ENCODE data around the gene ZBED5.
A peak's percentile ranks its signal among the peaks of the same experiment; 100 is the strongest.

ZBED5 gene

DNA sequence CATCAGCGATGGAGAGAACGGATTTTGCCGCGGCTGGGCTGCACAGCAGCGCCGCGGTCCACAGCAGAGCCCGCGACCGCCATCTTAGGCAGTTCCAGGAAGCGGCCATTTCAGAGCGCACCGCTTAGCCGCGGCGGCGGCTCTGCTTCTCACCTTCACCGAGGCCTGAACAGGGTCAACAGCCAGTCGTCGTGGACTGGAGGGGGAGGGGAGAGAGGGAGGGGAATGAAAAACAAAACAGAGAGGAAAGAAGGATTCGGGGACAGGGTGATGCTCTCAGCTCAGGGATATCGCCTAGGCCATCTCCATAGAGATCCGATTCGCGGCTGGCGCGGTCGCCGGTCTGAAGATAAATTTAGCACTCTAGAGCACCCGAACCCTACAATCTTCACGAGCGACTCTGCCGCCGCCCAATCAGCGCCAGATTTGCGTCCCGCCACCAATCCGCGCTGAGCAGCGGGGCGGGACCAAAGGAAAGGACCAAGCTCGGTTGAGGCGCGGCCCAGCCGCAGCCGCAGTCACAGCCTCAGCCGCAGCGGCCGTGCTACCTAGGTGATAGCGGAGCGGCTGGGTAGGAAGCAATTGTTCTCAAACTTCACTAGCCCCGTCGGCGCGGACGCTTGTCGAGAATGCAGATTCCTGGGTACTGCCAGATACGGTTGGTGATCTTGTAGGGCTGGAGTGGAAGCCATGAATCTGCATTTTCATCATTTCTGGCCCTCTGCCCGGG is at the start of gene ZBED5:
TSS of gene ZBED5 (minus strand) at position 345 of the 730 bp plus-strand sequence. CDS start 3,108 bp downstream, outside the sequence.
- TF ChIP-seq POLR2A (IDR thresholded peaks at IDR 0.05; ENCODE audit: extremely low read depth, insufficient read length) (peak; percentile 86), MYC (IDR thresholded peaks at IDR 0.05; ENCODE audit: low read depth, low read length) (peak; percentile 29), CTCF (IDR thresholded peaks at IDR 0.05; ENCODE audit: low read depth, low read length) (no peak), MAX (IDR thresholded peaks at IDR 0.05; ENCODE audit: low read depth, low read length) (peak; percentile 4; the same call in 1 of the 2 replicates)
- H3K4me3 ChIP-seq (ENCODE audit: low read depth, low read length), result peak within 1 kb of the TSS; percentile 86
- peak; percentile 98 for DNase-seq (ENCODE audit: low read depth)

DNA sequence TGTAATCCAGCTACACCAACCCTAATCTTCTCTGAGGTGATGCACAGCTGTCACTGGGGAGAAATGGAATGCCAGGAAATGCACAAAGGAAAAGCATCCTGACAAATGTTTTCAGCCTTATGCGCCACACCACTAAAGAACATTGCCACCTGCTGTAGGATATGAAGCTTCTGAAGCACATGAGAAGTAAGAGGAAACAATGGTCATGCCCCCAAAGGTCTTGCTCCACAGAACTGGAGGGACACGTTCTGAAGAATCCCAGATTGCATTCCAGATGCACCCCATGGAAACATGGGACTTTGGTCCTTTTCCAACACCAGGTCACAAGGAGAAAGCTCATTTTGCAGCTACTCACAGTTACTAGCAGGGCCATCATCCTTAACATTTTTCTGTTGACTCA is 48.7 kb upstream of the ZBED5 start:
- no peak for DNase-seq (ENCODE audit: low read depth)
- TF ChIP-seq MAX (IDR thresholded peaks at IDR 0.05; ENCODE audit: low read depth, low read length) (no peak), POLR2A (IDR thresholded peaks at IDR 0.05; ENCODE audit: extremely low read depth, insufficient read length) (no peak), MYC (IDR thresholded peaks at IDR 0.05; ENCODE audit: low read depth, low read length) (no peak), CTCF (IDR thresholded peaks at IDR 0.05; ENCODE audit: low read depth, low read length) (no peak)

DNA sequence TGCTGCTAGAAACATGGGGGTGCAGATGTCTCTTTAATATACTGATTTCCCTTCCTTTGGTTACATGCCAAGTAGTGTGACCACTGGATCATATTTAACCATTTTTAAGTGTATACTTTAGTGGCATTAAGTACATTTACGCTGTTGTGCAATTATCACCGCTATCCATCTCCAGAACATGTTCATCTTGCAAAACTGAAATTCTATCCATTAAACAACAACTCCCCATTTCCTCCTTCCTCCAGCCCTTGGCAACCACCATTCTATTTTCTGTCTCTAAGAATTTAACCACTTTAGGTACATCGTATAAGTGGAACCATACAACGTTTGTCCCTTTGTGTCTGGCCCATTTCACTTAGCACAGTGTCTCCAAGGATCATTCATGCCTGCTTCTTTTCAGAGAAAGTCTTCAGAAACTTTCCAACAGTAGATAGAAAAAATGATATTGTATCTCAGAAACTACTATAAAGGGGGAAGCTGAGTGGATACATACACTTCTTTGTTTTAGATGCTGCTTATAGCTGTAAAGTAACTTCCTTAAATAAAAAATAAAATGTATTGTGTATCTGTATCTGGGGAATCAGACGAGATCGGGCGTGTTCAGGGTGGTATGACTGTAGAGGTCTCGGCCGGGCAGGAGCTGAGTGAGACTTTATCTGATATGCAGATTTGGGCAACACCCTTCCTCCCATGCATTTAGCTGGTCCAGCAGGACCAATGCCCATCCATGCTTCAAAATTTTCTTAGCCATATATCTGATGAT is 44.6 kb upstream of the ZBED5 start:
- TF ChIP-seq POLR2A (IDR thresholded peaks at IDR 0.05; ENCODE audit: extremely low read depth, insufficient read length) (no peak), CTCF (IDR thresholded peaks at IDR 0.05; ENCODE audit: low read depth, low read length) (no peak), MYC (IDR thresholded peaks at IDR 0.05; ENCODE audit: low read depth, low read length) (no peak), MAX (IDR thresholded peaks at IDR 0.05; ENCODE audit: low read depth, low read length) (no peak)
- no peak overlapping the region for H3K4me3 ChIP-seq (ENCODE audit: low read depth, low read length)
- peak; percentile 63 for DNase-seq (ENCODE audit: low read depth)

More for the DNA sequence above, 48.7 kb upstream of the ZBED5 start:
- no peak overlapping the region for H3K4me3 ChIP-seq (ENCODE audit: low read depth, low read length)

DNA sequence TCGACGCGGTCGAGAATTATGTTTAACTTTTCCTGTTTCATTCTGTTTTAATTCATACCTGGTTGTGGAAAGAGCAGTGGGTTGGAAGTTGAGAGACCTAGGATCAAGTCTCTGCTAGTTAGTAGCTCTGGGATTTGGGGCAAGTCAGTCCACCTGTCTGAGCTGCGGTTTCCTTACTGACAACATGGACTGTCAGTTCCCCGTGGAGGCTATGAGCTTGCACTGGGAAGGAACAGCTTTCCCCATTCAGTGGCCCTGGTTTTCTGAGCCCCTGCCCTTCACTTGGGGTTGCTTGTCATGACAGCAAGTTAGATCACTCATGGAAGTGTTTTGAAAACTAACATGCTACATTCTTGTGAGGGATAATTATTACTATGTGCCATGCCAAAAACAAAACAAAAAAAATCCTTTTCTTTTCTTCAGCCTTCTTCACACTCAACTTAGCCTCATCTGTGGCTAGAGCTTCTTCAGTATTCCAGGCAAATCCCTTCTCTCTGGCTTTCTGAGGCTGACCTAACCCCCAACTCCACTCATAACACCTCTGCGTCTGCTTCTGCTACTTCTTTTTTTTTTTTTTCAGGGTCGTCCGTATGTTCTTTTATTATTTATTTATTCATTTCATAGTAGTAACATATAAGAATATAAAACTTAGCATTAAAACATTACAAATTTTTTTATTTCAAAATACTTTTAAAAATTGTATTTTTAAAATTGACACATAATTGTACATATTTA is 43.0 kb upstream of the ZBED5 start:
- no peak overlapping the region for H3K4me3 ChIP-seq (ENCODE audit: low read depth, low read length)
- TF ChIP-seq MYC (IDR thresholded peaks at IDR 0.05; ENCODE audit: low read depth, low read length) (no peak), MAX (IDR thresholded peaks at IDR 0.05; ENCODE audit: low read depth, low read length) (no peak), POLR2A (IDR thresholded peaks at IDR 0.05; ENCODE audit: extremely low read depth, insufficient read length) (no peak), CTCF (IDR thresholded peaks at IDR 0.05; ENCODE audit: low read depth, low read length) (no peak)
- DNase-seq (ENCODE audit: low read depth), result peak; percentile 25

GRCh38 chr11:10899121-10899830 is 41.4 kb upstream of the ZBED5 start:
- no peak overlapping the region for H3K4me3 ChIP-seq (ENCODE audit: low read depth, low read length)
- TF ChIP-seq CTCF (IDR thresholded peaks at IDR 0.05; ENCODE audit: low read depth, low read length), result no peak
- no peak for TF ChIP-seq POLR2A (IDR thresholded peaks at IDR 0.05; ENCODE audit: extremely low read depth, insufficient read length)
- TF ChIP-seq MAX (IDR thresholded peaks at IDR 0.05; ENCODE audit: low read depth, low read length), result peak; percentile 30
- TF ChIP-seq MYC (IDR thresholded peaks at IDR 0.05; ENCODE audit: low read depth, low read length), result no peak
- DNase-seq (ENCODE audit: low read depth), result peak; percentile 86

All from NB4 (cell line).